Measurements from ENCODE around the gene UFSP1.

UFSP1 gene

DNA sequence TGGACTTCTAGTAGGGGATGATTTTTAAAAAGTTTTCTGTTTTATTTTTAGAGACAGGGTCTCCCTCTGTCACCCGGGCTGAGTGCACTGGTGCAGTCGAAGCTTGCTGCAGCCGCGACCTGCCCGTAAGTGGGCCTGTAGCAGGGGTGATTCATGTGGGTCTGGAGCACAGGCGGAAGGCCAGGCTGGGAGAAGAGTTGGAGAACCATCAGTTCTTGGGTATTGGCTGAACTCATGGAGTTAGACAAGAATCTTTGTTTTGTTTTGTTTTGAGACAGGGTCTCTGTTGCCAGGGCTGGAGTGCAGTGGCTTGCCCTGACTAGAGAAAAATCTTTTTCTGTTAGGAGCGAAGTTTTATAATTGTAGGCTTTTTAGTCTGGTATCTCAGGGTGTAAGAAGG is 8.9 kb downstream of the UFSP1 start:
- no peak for DNase-seq

- no peak for DNase-seq
Measured at GRCh38 chr7:100879685-100880261, 9.7 kb downstream of the UFSP1 start.

GRCh38 chr7:100878685-100879084 is 10.8 kb downstream of the UFSP1 start:
- no peak for DNase-seq

- no peak for DNase-seq
Measured at GRCh38 chr7:100878013-100878412, 11.5 kb downstream of the UFSP1 start.

GRCh38 chr7:100875356-100875751 is 14.2 kb downstream of the UFSP1 start:
- DNase-seq = peak; percentile 13 to 40

- peak; percentile 99 for DNase-seq
Measured at GRCh38 chr7:100874577-100875355, 14.7 kb downstream of the UFSP1 start, which contains the start of gene SRRT. SRRT (plus strand) TSS chr7:100875103; CDS start chr7:100875591, 488 bp downstream.

- no peak for DNase-seq
Measured at GRCh38 chr7:100874300-100874576, 15.3 kb downstream of the UFSP1 start.

DNA sequence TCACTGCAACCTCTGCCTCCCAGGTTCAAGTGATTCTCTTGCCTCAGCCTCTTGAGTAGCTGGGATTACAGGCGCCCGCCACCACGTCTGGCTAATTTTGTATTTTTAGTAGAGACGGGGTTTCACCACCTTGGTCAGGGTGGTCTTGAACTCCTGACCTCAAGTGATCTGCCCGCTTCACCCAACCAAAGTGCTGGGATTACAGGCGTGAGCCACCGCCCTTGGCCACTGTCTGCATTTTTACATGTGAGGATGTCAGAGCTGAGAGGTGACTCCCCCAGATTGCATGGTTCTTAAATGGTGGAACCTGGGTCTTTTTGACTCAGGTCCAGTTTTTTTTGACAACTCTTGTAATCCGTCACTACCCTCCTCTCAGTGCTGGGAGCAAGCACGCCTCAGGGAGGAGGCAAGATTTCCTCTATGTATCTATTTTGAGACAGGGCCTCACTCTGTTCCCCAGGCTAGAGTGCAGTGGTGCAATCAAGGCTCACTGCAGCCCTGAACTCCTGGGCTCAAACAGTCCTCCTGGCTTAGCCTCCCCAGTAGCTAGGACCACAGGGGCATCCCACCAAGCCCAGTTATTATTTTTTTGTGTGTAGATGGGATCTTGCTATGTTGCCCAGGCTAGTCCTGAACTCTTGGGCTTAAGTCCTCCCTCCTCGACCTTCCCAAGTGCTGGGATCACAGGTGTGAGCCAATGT is 15.8 kb downstream of the UFSP1 start:
- no peak for DNase-seq

GRCh38 chr7:100867776-100868485 is 21.6 kb downstream of the UFSP1 start:
- DNase-seq = no peak

- DNase-seq = peak; percentile 77 to 89
Measured at GRCh38 chr7:100867040-100867775, 22.3 kb downstream of the UFSP1 start, which contains the start of gene TRIP6. TRIP6 (plus strand) TSS chr7:100867387; CDS start chr7:100867498, 111 bp downstream.

DNA sequence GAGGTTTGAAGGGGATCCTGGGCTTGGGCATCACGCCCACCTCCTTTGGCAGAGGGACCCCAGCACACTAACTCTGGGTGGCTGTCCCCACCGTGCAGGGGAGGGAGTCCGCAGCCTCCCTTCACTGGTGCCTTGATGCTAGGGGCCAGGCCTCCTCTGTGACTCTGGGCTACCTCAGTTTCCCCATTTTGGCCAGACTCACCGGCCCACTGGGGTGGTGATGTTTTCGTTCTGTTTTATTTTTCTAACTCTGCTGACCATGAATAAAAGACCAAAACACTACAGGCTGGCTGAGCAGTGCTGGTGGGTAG is 22.8 kb downstream of the UFSP1 start:
- no peak for DNase-seq

DNA sequence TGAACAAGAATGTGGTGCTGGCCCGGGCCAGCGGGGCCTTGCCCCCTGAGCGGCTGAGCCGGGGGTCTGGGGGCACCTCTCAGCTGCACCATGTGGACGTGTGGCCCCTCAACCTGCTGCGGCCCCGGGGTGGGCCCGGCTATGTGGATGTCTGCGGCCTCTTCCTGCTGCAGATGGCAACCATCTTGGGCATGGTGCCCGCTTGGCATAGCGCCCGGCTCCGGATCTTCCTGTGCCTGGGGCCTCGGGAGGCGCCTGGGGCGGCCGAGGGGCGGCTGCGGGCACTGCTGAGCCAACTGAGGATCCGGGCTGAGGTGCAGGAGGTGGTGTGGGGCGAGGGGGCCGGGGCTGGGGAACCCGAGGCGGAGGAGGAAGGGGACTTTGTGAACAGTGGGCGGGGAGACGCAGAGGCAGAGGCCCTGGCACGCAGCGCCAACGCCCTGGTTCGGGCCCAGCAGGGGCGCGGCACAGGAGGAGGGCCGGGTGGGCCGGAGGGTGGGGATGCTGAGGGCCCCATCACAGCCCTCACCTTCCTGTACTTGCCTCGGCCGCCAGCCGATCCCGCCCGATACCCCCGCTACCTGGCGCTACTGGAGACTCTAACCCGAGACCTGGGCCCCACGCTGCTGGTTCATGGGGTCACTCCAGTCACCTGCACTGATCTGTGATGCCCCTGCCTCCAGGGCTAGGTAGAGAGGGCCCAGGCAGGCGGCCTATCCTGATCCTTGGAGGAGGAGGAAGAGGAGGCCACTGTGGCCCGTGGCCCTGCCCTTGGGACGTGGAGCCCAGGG is 23.4 kb downstream of the UFSP1 start:
- DNase-seq = no peak

DNA sequence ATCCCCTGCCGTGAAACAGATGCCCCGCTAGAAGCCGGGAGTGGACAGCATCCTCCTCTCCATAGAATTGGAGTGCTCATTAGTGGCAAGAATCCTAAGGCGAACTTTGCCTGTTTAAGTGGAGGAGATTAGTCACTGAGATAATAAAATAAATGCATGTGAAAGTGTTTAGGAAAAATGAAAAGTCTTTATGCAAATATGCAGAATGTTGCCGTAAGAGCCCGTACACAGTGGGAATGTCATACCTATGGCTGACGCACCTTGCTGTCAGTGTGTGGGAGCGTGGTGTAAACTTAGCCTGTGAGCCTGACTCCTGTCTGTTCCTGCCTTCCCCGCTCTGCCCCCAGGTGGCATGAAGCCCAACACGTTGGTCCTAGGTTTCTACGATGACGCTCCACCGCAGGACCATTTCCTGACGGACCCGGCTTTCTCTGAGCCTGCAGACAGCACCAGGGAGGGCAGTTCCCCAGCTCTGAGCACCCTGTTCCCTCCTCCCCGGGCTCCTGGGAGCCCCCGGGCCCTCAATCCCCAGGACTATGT is 24.1 kb downstream of the UFSP1 start:
- DNase-seq = no peak

DNA sequence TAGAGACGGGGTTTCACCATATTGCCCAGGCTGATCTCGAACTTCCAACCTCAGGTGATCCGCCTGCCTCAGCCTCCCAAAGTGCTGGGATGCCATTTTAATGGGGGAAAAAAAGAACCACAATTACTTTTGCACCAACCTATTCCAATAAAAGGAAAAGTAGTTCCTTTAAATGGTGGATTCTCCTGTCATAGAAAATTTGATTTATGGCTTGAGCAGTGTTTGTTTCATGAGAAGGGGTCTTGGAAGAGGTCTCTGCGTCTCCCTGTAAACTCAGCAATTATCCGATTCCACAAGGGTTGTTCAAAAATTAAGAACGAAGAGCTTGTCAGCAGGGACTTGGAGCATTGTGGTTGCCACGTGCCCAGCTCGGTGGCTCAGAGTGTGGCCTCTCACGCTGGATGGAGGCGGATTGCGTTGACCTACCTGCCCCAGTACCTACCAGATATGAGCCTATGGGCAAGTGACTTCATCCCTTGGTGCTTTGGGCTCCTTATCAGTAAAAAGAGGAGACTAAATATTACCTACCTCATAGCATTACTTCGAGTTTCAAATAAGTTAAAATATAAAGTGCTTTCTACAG is 25.2 kb downstream of the UFSP1 start:
- DNase-seq = no peak

DNA sequence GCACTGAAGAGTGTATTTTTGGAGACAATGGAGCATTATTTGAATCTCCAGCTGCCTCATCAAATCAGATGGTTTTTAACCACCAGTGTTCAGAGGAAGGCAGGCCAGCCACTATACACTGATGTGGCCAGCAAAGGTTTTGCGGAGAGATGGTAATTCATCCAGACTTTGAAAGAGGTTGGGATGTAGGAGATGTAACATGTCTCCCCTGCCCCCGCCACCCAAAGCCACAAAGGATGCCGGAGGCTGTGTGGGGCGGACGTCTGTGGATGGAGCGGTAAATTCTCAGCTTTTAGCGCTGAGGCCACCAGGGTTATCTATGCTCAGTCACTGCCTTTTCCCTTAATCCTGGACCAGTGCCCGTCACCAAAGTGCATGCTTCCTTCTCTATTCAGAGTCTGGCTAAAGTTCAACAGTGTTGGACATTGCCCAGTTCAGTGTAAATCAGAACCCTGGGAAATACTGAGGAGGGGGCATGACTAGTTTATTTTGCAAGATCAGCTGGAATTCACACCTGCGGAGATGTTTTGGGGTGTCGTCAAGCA is 26.0 kb downstream of the UFSP1 start:
- no peak for DNase-seq

GRCh38 chr7:100861616-100861985 is 27.9 kb downstream of the UFSP1 start:
- no peak for DNase-seq

DNA sequence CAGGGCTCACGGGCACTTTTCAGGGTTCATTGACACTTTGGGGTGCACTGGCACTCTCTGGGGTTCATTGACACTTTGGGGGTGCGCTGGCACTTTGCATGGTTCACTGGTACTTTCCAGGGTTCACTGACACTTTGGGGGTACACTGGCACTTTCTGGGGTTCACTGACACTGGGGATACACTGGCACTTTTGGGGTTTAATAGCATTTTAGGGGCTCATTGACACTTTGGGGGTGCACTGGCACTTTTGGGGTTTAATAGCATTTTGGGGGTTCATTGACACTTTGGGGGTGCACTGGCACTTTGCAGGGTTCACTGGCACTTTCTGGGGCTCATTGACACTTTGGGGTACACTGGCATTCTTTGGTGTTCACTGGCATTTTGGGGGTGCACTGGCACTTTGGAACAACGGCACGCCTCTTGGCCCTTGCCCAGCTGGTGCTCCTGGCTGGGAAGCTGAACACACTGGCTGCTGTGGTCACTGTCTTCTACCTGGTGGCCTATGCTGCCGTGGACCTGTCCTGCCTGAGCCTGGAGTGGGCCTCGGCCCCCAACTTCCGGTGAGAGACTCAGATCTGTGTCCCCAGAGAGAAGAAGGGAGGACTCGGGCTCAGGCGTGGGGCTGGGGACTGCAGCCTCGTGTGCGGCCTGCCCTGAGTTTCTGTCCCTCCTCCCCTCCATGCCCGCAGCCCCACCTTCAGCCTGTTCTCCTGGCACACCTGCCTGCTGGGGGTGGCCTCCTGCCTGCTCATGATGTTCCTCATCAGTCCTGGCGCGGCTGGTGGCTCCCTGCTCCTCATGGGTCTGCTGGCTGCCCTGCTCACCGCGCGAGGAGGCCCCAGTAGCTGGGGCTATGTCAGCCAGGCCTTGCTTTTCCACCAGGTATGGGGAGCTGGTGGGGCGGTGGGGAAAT is 28.6 kb downstream of the UFSP1 start:
- no peak for DNase-seq

GRCh38 chr7:100859856-100860255 is 29.7 kb downstream of the UFSP1 start:
- no peak for DNase-seq

DNA sequence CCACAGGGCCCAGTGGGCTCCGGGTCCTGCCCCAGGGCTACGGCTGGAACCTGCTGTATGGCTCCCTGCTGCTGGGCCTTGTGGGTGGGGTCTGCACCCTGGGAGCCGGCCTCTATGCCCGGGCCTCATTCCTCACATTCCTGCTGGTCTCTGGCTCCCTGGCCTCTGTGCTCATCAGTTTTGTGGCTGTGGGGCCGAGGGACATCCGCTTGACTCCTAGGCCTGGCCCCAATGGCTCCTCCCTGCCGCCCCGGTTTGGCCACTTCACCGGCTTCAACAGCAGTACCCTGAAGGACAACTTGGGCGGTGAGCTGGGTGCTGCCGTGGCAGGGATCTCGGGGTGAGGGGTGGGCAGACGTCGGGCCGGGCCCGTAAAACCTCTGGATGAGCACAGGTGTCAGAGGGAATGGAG is 32.6 kb downstream of the UFSP1 start:
- no peak for DNase-seq

DNA sequence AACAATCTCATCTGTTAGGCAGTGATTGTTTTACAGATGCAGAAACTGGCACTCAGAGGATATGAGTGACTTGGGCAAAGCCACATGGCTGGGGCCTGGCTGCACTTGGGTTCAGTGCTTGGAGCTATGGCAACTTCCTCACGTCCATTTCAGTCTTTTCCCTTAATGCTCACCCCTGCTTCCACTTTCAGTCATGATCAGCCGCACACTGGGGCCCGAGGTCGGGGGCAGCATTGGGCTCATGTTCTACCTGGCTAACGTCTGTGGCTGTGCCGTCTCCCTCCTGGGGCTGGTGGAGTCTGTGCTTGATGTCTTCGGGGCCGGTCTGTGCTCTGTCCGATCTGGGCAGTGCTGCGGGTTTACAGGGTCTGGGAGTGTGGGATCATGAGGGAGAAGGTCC is 34.0 kb downstream of the UFSP1 start:
- DNase-seq = no peak
